HCT116 (cell line): ENCODE data around the gene CBX5. TPM values are rescaled to one million over a fixed set of nuclear protein-coding genes. Genes with fewer than 3 reads are reported as not detected.

ENCODE experiments used
- ATAC-seq: fragments of 200-7000 bp; cut with Tn5 transposase; 2 replicates; pipeline ENCODE4 v1.9.1; 2020; ENCODE audit warnings: mild to moderate bottlenecking, moderate library complexity
- BruUV-seq: library from RNA; stranded (reverse); fragments of 400-500 nt; replicated peaks from 2 replicates; lab custom pipeline; 2021; lab: Mats Ljungman, UMichigan
- CTCF ChIA-PET: fragments of 300-600 bp; sonication (Branson Sonifier 250); formaldehyde crosslinking; loops from one replicate; lab custom pipeline; 2021; ENCODE audit warnings: antibody characterized with exemption; lab: Charles Lee
- POLR2A ChIA-PET: fragments of 300-600, 350-600 bp; sonication (Branson Sonifier 250); formaldehyde crosslinking; loops from one replicate; lab custom pipeline; 2021; ENCODE audit warnings: antibody characterized with exemption; lab: Charles Lee
- RAD21 ChIA-PET, 2 experiments: fragments of 300-600 bp; sonication (Branson Sonifier 250); formaldehyde crosslinking; loops; one replicate each; lab custom pipeline; 2023; ENCODE audit warnings: low total read pairs in 2 of 2; ENCODE audit not compliant: uncharacterized antibody in 2 of 2, unreplicated experiment in 2 of 2, low non-redundant PET in 1 of 2; lab: Charles Lee
- DNase-seq: peaks from one replicate; pipeline ENCODE4 v3.0.0-alpha.2; 2010; ENCODE audit warnings: low read depth, low spot score
- H2AFZ ChIP-seq: fragments of 200-600 bp; shearing (Covaris generic), sonication (generic); 2 replicates; pipeline ENCODE4 v1.6.1; 2017; ENCODE audit warnings: low read depth, mixed run types, mixed read lengths, antibody characterized with exemption, low read length; ENCODE audit not compliant: poor library complexity, severe bottlenecking
- H3K27ac ChIP-seq: 2 replicates; pipeline ENCODE4 v1.5.1; 2012; ENCODE audit warnings: low read depth, low read length
- H3K27me3 ChIP-seq: fragments of 200-600 bp; sonication (generic); 2 replicates; pipeline ENCODE4 v1.6.1; 2016; ENCODE audit warnings: mixed run types, low read length, mixed read lengths; ENCODE audit not compliant: insufficient read depth
- H3K36me3 ChIP-seq, 2 experiments: fragments of 200-500 bp in 1 of 2; fragments of 200-600 bp in 1 of 2; sonication (Bioruptor generic) in 1 of 2; sonication (generic) in 1 of 2; 2 replicates each; pipeline versions ENCODE4 v1.5.1 to v1.6.1; 2014 to 2016; ENCODE audit warnings: low read length in 2 of 2, inconsistent platforms in 1 of 2, mixed read lengths in 1 of 2, mixed run types in 1 of 2; ENCODE audit not compliant: insufficient read depth in 2 of 2, control insufficient read depth in 1 of 2
- H3K4me1 ChIP-seq, 2 experiments: fragments of 200-600 bp in 1 of 2; sonication (generic) in 1 of 2; 2 replicates each; pipeline versions ENCODE4 v1.5.1 to v1.6.1; 2012 to 2017; ENCODE audit warnings: low read length in 2 of 2, inconsistent platforms in 1 of 2, mild to moderate bottlenecking in 1 of 2, mixed read lengths in 1 of 2, mixed run types in 1 of 2, moderate library complexity in 1 of 2; ENCODE audit not compliant: insufficient read depth in 2 of 2, control insufficient read depth in 1 of 2
- H3K4me2 ChIP-seq: fragments of 200-600 bp; sonication (generic); 2 replicates; pipeline ENCODE4 v1.6.1; 2017; ENCODE audit warnings: mixed run types, low read length, mixed read lengths
- H3K4me3 ChIP-seq, 2 experiments: fragments of 200-600 bp in 1 of 2; sonication (generic) in 1 of 2; replicated peaks in 1 of 2; 2 replicates each; pipeline ENCODE4 v1.5.1; 2011 to 2016; ENCODE audit warnings: low read length in 2 of 2, control low read depth in 1 of 2, low read depth in 1 of 2, mild to moderate bottlenecking in 1 of 2, mixed read lengths in 1 of 2, mixed run types in 1 of 2
- H3K79me2 ChIP-seq: fragments of 200-600 bp; sonication (generic); 2 replicates; pipeline ENCODE4 v1.6.1; 2017; ENCODE audit warnings: mild to moderate bottlenecking, mixed run types, low read length, moderate library complexity, mixed read lengths; ENCODE audit not compliant: insufficient read depth
- H3K9ac ChIP-seq: fragments of 200-600 bp; sonication (generic); 2 replicates; pipeline ENCODE4 v1.6.1; 2016; ENCODE audit warnings: low read length, mixed read lengths
- H3K9me2 ChIP-seq: fragments of 200-600 bp; sonication (generic), shearing (Covaris generic); 2 replicates; pipeline ENCODE4 v1.6.1; 2017; ENCODE audit warnings: mixed run types, mild to moderate bottlenecking, moderate library complexity; ENCODE audit not compliant: insufficient read depth
- H3K9me3 ChIP-seq, 2 experiments: fragments of 200-500 bp in 1 of 2; fragments of 200-600 bp in 1 of 2; sonication (Bioruptor generic) in 1 of 2; sonication (generic) in 1 of 2; 2 replicates each; pipeline ENCODE4 v1.6.1; 2014 to 2017; ENCODE audit warnings: low read length in 2 of 2, mixed read lengths in 2 of 2, inconsistent platforms in 1 of 2, low read depth in 1 of 2, mild to moderate bottlenecking in 1 of 2, mixed run types in 1 of 2, moderate library complexity in 1 of 2; ENCODE audit not compliant: control insufficient read depth in 1 of 2, insufficient read depth in 1 of 2
- H4K20me1 ChIP-seq: fragments of 200-600 bp; sonication (generic), shearing (Covaris generic); 2 replicates; pipeline ENCODE4 v1.6.1; 2017; ENCODE audit warnings: mixed run types, mild to moderate bottlenecking, moderate library complexity; ENCODE audit not compliant: insufficient read depth
- CEBPB ChIP-seq: IDR thresholded peaks from 2 replicates; pipeline ENCODE4 v1.6.1; 2012; ENCODE audit warnings: low read depth
- CTCF ChIP-seq, 3 experiments: fragments of 200-600 bp in 1 of 3; sonication (generic) in 1 of 3; IDR thresholded peaks in 2 of 3; conservative IDR thresholded peaks in 1 of 3; 2 replicates each; pipeline ENCODE4 v1.5.1; 2012 to 2017; ENCODE audit warnings: low read depth in 2 of 3, low read length in 2 of 3, antibody characterized with exemption in 1 of 3, borderline replicate concordance in 1 of 3, control low read depth in 1 of 3, mild to moderate bottlenecking in 1 of 3, mixed read lengths in 1 of 3, mixed run types in 1 of 3, moderate library complexity in 1 of 3; ENCODE audit not compliant: insufficient read depth in 1 of 3
- EGR1 ChIP-seq: IDR thresholded peaks from 2 replicates; pipeline ENCODE4 v1.6.1; 2012; ENCODE audit warnings: low read depth
- JUND ChIP-seq: IDR thresholded peaks from 2 replicates; pipeline ENCODE4 v1.6.1; 2012
- MAX ChIP-seq: IDR thresholded peaks from 2 replicates; pipeline ENCODE4 v1.6.1; 2012
- POLR2A ChIP-seq: IDR thresholded peaks from 2 replicates; pipeline ENCODE4 v1.7.0; 2011; ENCODE audit warnings: borderline replicate concordance; ENCODE audit not compliant: insufficient read depth, insufficient read length; ENCODE audit errors: extremely low read depth
- TCF7L2 ChIP-seq: IDR thresholded peaks from 2 replicates; pipeline ENCODE4 v1.7.0; 2011; ENCODE audit warnings: borderline replicate concordance, inconsistent platforms; ENCODE audit not compliant: insufficient read depth, insufficient read length; ENCODE audit errors: extremely low read depth
- ZFX ChIP-seq: fragments of 450-650 bp; IDR thresholded peaks from 2 replicates; pipeline ENCODE4 v1.6.1; 2017
- ZNF274 ChIP-seq: fragments of 200-500 bp; sonication (Bioruptor generic); IDR thresholded peaks from 2 replicates; pipeline ENCODE4 v1.6.1; 2014; ENCODE audit warnings: mild to moderate bottlenecking, low read depth, low read length, inconsistent platforms
- intact Hi-C: fragments of 100-400 bp; cut with micrococcal nuclease; formaldehyde crosslinking; loops from 2 replicates; pipeline ENCODE4 v1.10.0; 2022
- total RNA-seq: library from RNA; stranded (reverse); gene quantifications from one replicate; pipeline ENCODE4 v1.2.1, GENCODE V29; 2021; ENCODE audit not compliant: unreplicated experiment
- TF ChIP-seq, protein P1 (sequence below): IDR thresholded peaks from 2 replicates; pipeline ENCODE4 v1.6.1; 2011; ENCODE audit warnings: mild to moderate bottlenecking, low read length, moderate library complexity; ENCODE audit not compliant: insufficient replicate concordance; ENCODE audit errors: extremely low read depth

CBX5 gene
- total RNA-seq, 1 experiment from 2014 or later = 72.3 TPM

DNA sequence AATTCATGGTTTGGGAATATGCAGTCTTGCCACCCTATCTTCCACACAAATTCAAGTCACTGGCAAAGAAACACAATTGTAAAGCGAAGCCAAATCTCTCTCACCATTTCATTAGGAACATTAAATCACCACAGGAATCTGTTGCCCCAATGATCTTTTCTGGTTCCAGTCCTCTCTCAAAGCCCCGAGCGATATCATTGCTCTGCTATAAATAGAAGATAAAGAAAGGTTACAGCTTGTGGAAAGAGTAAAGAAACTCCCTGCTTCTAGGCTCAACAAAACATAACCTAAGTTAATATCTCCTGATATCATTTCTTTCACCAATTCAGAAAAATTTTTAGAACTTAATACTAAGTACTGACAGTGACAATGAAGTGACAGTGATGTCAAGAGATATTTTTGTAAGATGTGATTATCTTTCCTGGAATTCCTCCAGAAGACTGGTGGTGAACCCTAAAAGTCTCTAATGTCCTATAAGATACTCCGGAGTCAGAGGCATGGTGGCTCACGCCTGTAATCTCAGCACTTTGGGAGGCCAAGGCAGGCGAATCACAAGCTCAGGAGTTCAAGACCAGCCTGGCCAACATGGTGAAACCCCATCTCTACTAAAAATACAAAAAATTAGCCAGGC, 33.8 kb downstream of the CBX5 start (continued):
- TF ChIP-seq CTCF (IDR thresholded peaks at IDR 0.05 in 2 of 3, conservative IDR thresholded peaks at IDR 0.05 in 1 of 3; ENCODE audit: borderline replicate concordance in 1 of 3, insufficient read depth in 1 of 3, low read depth in 2 of 3, low read length in 2 of 3) = no peak
- TF ChIP-seq ZFX = no peak
- no peak for TF ChIP-seq POLR2A
- TF ChIP-seq, protein P1, sequence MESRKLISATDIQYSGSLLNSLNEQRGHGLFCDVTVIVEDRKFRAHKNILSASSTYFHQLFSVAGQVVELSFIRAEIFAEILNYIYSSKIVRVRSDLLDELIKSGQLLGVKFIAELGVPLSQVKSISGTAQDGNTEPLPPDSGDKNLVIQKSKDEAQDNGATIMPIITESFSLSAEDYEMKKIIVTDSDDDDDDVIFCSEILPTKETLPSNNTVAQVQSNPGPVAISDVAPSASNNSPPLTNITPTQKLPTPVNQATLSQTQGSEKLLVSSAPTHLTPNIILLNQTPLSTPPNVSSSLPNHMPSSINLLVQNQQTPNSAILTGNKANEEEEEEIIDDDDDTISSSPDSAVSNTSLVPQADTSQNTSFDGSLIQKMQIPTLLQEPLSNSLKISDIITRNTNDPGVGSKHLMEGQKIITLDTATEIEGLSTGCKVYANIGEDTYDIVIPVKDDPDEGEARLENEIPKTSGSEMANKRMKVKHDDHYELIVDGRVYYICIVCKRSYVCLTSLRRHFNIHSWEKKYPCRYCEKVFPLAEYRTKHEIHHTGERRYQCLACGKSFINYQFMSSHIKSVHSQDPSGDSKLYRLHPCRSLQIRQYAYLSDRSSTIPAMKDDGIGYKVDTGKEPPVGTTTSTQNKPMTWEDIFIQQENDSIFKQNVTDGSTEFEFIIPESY = no peak
- no peak for TF ChIP-seq JUND
- no peak for TF ChIP-seq EGR1

DNA sequence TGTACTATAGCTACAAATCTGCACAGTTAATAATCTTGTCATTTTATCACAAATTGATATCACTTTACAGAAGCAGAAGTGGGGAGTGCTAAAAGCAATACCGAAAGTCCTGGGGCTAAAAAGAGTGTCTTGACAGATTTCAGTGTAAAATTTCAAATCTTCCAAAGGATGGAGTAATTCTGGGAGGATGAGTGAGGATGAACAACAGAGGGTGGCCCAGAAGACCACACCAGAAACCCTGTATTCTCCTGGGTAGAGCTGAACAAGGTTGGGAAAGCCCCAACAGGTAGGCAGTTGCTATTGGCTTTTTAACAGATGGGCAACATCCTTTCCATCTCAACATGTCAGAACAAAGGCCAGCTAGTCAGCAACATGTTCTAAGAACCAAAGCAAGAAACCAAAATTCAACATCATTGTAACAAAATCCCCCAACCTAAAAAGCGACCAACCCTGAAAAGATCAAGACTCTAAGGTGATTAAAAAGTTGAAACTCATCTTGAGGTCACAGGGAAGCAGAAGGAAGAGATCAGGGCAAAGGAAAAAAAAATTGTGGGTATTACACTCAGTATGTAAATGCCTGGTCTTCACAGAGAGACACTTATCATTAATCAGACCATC, 38.8 kb downstream of the CBX5 start:
- H3K36me3 ChIP-seq = peaks cover 6 to 25% of the 10 kb centered on the region in 2 experiments; a peak in 3 of 4 replicates
- no peaks in the 10 kb centered on the region for H3K9me3 ChIP-seq
- H3K79me2 ChIP-seq = no peaks in the 10 kb centered on the region
- no peak overlapping the region for H2AFZ ChIP-seq
- H4K20me1 ChIP-seq = no peaks in the 10 kb centered on the region
- BruUV-seq = no TSS peak
- H3K9ac ChIP-seq = no peak overlapping the region
- no peak for DNase-seq
- H3K27ac ChIP-seq = no peak overlapping the region
- CTCF ChIA-PET = interaction anchor here (2.0 kb wide), 1 partner anchor 11 kb away, joined by 16 read pairs; no protein-coding TSS in a partner anchor
- POLR2A ChIA-PET = interaction anchor here (1.5 kb wide), 1 partner anchor 39 kb away, joined by 3 read pairs; the partner anchor contains the start of gene CBX5
- H3K4me1 ChIP-seq = no peaks in the 10 kb centered on the region
- intact Hi-C loops = no loop called here
- RAD21 ChIA-PET = no interaction called here
- no peaks in the 10 kb centered on the region for H3K27me3 ChIP-seq
- no peak overlapping the region for H3K4me3 ChIP-seq
- TF ChIP-seq MAX = no peak
- no peak for TF ChIP-seq CEBPB
- no peak for TF ChIP-seq EGR1
- no peak for TF ChIP-seq ZNF274
- no peak for TF ChIP-seq TCF7L2
- no peak for ATAC-seq
- H3K4me2 ChIP-seq = no peak overlapping the region
- no peaks in the 10 kb centered on the region for H3K9me2 ChIP-seq
